Effector memory CD8-positive, alpha-beta T cell (primary cell): Measurements from ENCODE around the gene IGFBPL1.

ENCODE experiments used
- ATAC-seq: fragments of 150-1000 bp; cut with Tn5 transposase; replicated peaks from 2 replicates; pipeline ENCODE4 v1.10.0; 2021; ENCODE audit warnings: mild to moderate bottlenecking, moderate library complexity
- DNase-seq, 3 experiments: peaks; one replicate each; pipeline ENCODE4 v3.0.0; 2021
- H3K27ac Mint-ChIP-seq, 2 donors: one replicate each; pipeline ENCODE4 v1.8.0; 2022; ENCODE audit warnings: mild to moderate bottlenecking in 2 of 2, mixed read lengths in 2 of 2, moderate library complexity in 2 of 2
- H3K27me3 Mint-ChIP-seq, 2 donors: one replicate each; pipeline ENCODE4 v1.8.0; 2022; ENCODE audit warnings: mixed read lengths in 2 of 2
- H3K36me3 Mint-ChIP-seq: one replicate; pipeline ENCODE4 v1.8.0; 2022; ENCODE audit warnings: mild to moderate bottlenecking, moderate library complexity, mixed read lengths; ENCODE audit not compliant: insufficient read depth
- H3K4me1 Mint-ChIP-seq, 2 donors: one replicate each; pipeline ENCODE4 v1.8.0; 2022; ENCODE audit warnings: low read depth in 2 of 2, mixed read lengths in 2 of 2
- H3K4me3 Mint-ChIP-seq, 2 donors: one replicate each; pipeline ENCODE4 v1.8.0; 2022; ENCODE audit warnings: mild to moderate bottlenecking in 2 of 2, mixed read lengths in 2 of 2, moderate library complexity in 2 of 2
- H3K9me3 Mint-ChIP-seq, 2 donors: one replicate each; pipeline ENCODE4 v1.8.0; 2022; ENCODE audit warnings: mixed read lengths in 2 of 2

The IGFBPL1 gene

GRCh38 chr9:38439916-38440301, 15.7 kb upstream of the IGFBPL1 start:
- ATAC-seq (no peak), DNase-seq (no peak)
- no peaks in the 10 kb centered on the region for H3K9me3 Mint-ChIP-seq
- no peak overlapping the region for H3K27ac Mint-ChIP-seq
- H3K36me3 Mint-ChIP-seq: no peaks in the 10 kb centered on the region
- peaks cover 23 to 76% of the 10 kb centered on the region in 2 donors for H3K27me3 Mint-ChIP-seq
- H3K4me3 Mint-ChIP-seq: no peak overlapping the region
- H3K4me1 Mint-ChIP-seq: no peaks in the 10 kb centered on the region

GRCh38 chr9:38439291-38439915, 15.1 kb upstream of the IGFBPL1 start:
- DNase-seq: no peak
- no peak overlapping the region for H3K27ac Mint-ChIP-seq
- no peak for ATAC-seq
- no peaks in the 10 kb centered on the region for H3K36me3 Mint-ChIP-seq
- no peaks in the 10 kb centered on the region for H3K9me3 Mint-ChIP-seq
- no peaks in the 10 kb centered on the region for H3K4me1 Mint-ChIP-seq
- peaks cover 23 to 71% of the 10 kb centered on the region in 2 donors for H3K27me3 Mint-ChIP-seq
- H3K4me3 Mint-ChIP-seq: no peak overlapping the region

- Mint-ChIP-seq H3K27ac (no peak overlapping the region), H3K9me3 (no peaks in the 10 kb centered on the region)
Observed at GRCh38 chr9:38437193-38437823, 13.1 kb upstream of the IGFBPL1 start.

GRCh38 chr9:38436708-38437107, 12.5 kb upstream of the IGFBPL1 start:
- no peaks in the 10 kb centered on the region for H3K9me3 Mint-ChIP-seq
- no peak overlapping the region for H3K27ac Mint-ChIP-seq
- peaks cover 33 to 73% of the 10 kb centered on the region in 2 donors for H3K27me3 Mint-ChIP-seq
- DNase-seq (no peak), ATAC-seq (no peak)
- H3K4me3 Mint-ChIP-seq: no peak overlapping the region
- peaks cover 0 to 1% of the 10 kb centered on the region in 2 donors for H3K4me1 Mint-ChIP-seq
- H3K36me3 Mint-ChIP-seq: no peaks in the 10 kb centered on the region

More at GRCh38 chr9:38437193-38437823, 13.1 kb upstream of the IGFBPL1 start:
- H3K4me3 Mint-ChIP-seq: no peak overlapping the region
- no peaks in the 10 kb centered on the region for H3K36me3 Mint-ChIP-seq
- DNase-seq (no peak), ATAC-seq (no peak)
- peaks cover 30 to 75% of the 10 kb centered on the region in 2 donors for H3K27me3 Mint-ChIP-seq
- no peaks in the 10 kb centered on the region for H3K4me1 Mint-ChIP-seq

- Mint-ChIP-seq H3K36me3 (no peaks in the 10 kb centered on the region), H3K4me1 (peaks cover 0 to 3% of the 10 kb centered on the region in 2 donors), H3K27me3 (peaks cover 30 to 61% of the 10 kb centered on the region in 2 donors), H3K27ac (no peak overlapping the region), H3K9me3 (no peaks in the 10 kb centered on the region), H3K4me3 (no peak overlapping the region)
- DNase-seq (no peak), ATAC-seq (no peak)
Observed at GRCh38 chr9:38435521-38435920, 11.3 kb upstream of the IGFBPL1 start.

GRCh38 chr9:38434853-38435252, 10.6 kb upstream of the IGFBPL1 start:
- Mint-ChIP-seq H3K36me3 (no peaks in the 10 kb centered on the region), H3K9me3 (no peaks in the 10 kb centered on the region), H3K27ac (no peak overlapping the region), H3K27me3 (peaks cover 24 to 55% of the 10 kb centered on the region in 2 donors), H3K4me1 (peaks cover 0 to 3% of the 10 kb centered on the region in 2 donors), H3K4me3 (no peak overlapping the region)
- ATAC-seq (no peak), DNase-seq (no peak)

GRCh38 chr9:38434365-38434764, 10.1 kb upstream of the IGFBPL1 start:
- Mint-ChIP-seq H3K27ac (no peak overlapping the region), H3K36me3 (no peaks in the 10 kb centered on the region), H3K9me3 (no peaks in the 10 kb centered on the region), H3K27me3 (peaks cover 23 to 50% of the 10 kb centered on the region in 2 donors), H3K4me1 (peaks cover 0 to 3% of the 10 kb centered on the region in 2 donors), H3K4me3 (no peak overlapping the region)
- DNase-seq: no peak
- ATAC-seq: no peak

GRCh38 chr9:38432922-38433510, 8.8 kb upstream of the IGFBPL1 start:
- H3K27me3 Mint-ChIP-seq: peaks cover 15 to 41% of the 10 kb centered on the region in 2 donors
- H3K27ac Mint-ChIP-seq: no peak overlapping the region
- no peaks in the 10 kb centered on the region for H3K36me3 Mint-ChIP-seq
- ATAC-seq: no peak
- no peaks in the 10 kb centered on the region for H3K9me3 Mint-ChIP-seq
- peaks cover 0 to 3% of the 10 kb centered on the region in 2 donors for H3K4me1 Mint-ChIP-seq
- H3K4me3 Mint-ChIP-seq: no peak overlapping the region
- DNase-seq: peak in 2 of 3 experiments; percentile 3 to 4

GRCh38 chr9:38431116-38431515, 6.9 kb upstream of the IGFBPL1 start:
- no peaks in the 10 kb centered on the region for H3K36me3 Mint-ChIP-seq
- no peak for DNase-seq
- H3K27ac Mint-ChIP-seq: no peak overlapping the region
- no peak for ATAC-seq
- peaks cover 0 to 3% of the 10 kb centered on the region in 2 donors for H3K4me1 Mint-ChIP-seq
- H3K9me3 Mint-ChIP-seq: no peaks in the 10 kb centered on the region
- H3K4me3 Mint-ChIP-seq: no peak overlapping the region
- H3K27me3 Mint-ChIP-seq: peaks cover 28 to 45% of the 10 kb centered on the region in 2 donors

GRCh38 chr9:38428062-38428461, 3.8 kb upstream of the IGFBPL1 start:
- Mint-ChIP-seq H3K9me3 (no peaks in the 10 kb centered on the region), H3K4me3 (no peak overlapping the region), H3K36me3 (no peaks in the 10 kb centered on the region), H3K27me3 (peaks cover 43 to 57% of the 10 kb centered on the region in 2 donors), H3K4me1 (peaks cover 0 to 6% of the 10 kb centered on the region in 2 donors), H3K27ac (no peak overlapping the region)
- DNase-seq: no peak
- ATAC-seq: no peak

GRCh38 chr9:38424918-38425317, 664 bp upstream of the IGFBPL1 start:
- ATAC-seq (no peak), DNase-seq (no peak)
- Mint-ChIP-seq H3K27ac (no peak overlapping the region), H3K27me3 (peaks cover 69 to 77% of the 10 kb centered on the region in 2 donors), H3K36me3 (no peaks in the 10 kb centered on the region), H3K4me1 (peaks cover 0 to 3% of the 10 kb centered on the region in 2 donors), H3K9me3 (no peaks in the 10 kb centered on the region), H3K4me3 (peak overlapping the region; percentile 36 to 46)

- DNase-seq (no peak), ATAC-seq (no peak)
- Mint-ChIP-seq H3K4me1 (peaks cover 0 to 3% of the 10 kb centered on the region in 2 donors), H3K27ac (no peak overlapping the region), H3K9me3 (no peaks in the 10 kb centered on the region), H3K27me3 (peaks cover 71 to 91% of the 10 kb centered on the region in 2 donors), H3K4me3 (peak overlapping the region; percentile 26 to 51), H3K36me3 (no peaks in the 10 kb centered on the region)
Observed at GRCh38 chr9:38423273-38423972, 831 bp downstream of the IGFBPL1 start.

GRCh38 chr9:38422555-38423260, 1.5 kb downstream of the IGFBPL1 start:
- DNase-seq (no peak), ATAC-seq (no peak)
- Mint-ChIP-seq H3K27me3 (peaks cover 65 to 85% of the 10 kb centered on the region in 2 donors), H3K4me3 (peak overlapping the region in 1 of 2 donors; percentile 51), H3K27ac (no peak overlapping the region), H3K4me1 (peaks cover 0 to 3% of the 10 kb centered on the region in 2 donors), H3K9me3 (no peaks in the 10 kb centered on the region), H3K36me3 (no peaks in the 10 kb centered on the region)
